Measurements from ENCODE around the gene ASCL5. TPM values are rescaled to one million over a fixed set of nuclear protein-coding genes. Genes with fewer than 3 reads are reported as not detected.
A peak's percentile ranks its signal among the peaks of the same experiment; 100 is the strongest.

Gene ASCL5
- total RNA-seq, 6 experiments from 2014 or later: not detected

- no peak for TF ChIP-seq CTCF (IDR thresholded peaks at IDR 0.05)
- no peaks in the 10 kb centered on the region for H3K9me3 Mint-ChIP-seq
- peaks cover 26% of the 10 kb centered on the region for H3K27me3 Mint-ChIP-seq (ENCODE audit: insufficient read depth)
- no peak overlapping the region for H3K27ac Mint-ChIP-seq
- peaks cover 4% of the 10 kb centered on the region; the same call in 1 of the 2 replicates for H3K36me3 Mint-ChIP-seq (ENCODE audit: low read depth)
- H3K4me3 Mint-ChIP-seq: no peak overlapping the region
- H3K4me1 Mint-ChIP-seq (ENCODE audit: low read depth): no peaks in the 10 kb centered on the region
- DNase-seq: peak; percentile 36
These were observed 921 bp upstream of the ASCL5 start for GRCh38 chr1:201127755-201128455.

DNA sequence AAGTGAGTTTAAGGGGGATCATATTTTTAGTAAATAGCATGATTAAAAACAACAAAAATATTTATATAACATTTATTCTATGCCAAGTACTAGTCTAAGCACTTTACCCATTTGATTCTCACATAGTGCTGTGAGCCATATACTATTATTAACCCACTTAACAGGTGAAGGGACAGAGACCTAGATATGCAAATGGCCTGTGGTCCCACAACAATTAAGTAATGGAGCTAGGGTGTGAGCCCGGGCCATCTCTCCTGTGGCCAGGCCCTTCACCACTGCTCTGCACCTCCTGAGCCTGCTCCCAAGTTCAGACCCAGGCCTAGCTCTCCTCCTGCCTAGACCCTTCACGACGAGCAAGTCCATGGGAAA, 537 bp downstream of the ASCL5 start:
- no peaks in the 10 kb centered on the region for H3K36me3 Mint-ChIP-seq (ENCODE audit: low read depth)
- no peak overlapping the region for H3K27ac Mint-ChIP-seq
- TF ChIP-seq CTCF (IDR thresholded peaks at IDR 0.05): no peak
- no peak overlapping the region for H3K4me3 Mint-ChIP-seq
- no peak for DNase-seq
- no peaks in the 10 kb centered on the region for H3K9me3 Mint-ChIP-seq
- H3K4me1 Mint-ChIP-seq (ENCODE audit: low read depth): no peaks in the 10 kb centered on the region
- peaks cover 36% of the 10 kb centered on the region for H3K27me3 Mint-ChIP-seq (ENCODE audit: insufficient read depth)

- TF ChIP-seq CTCF (IDR thresholded peaks at IDR 0.05): no peak
These were observed 1.2 kb downstream of the ASCL5 start for GRCh38 chr1:201125800-201126199.

GRCh38 chr1:201125019-201125418, 2.0 kb downstream of the ASCL5 start:
- H3K4me3 Mint-ChIP-seq: no peak overlapping the region
- H3K27me3 Mint-ChIP-seq (ENCODE audit: insufficient read depth): peaks cover 45% of the 10 kb centered on the region
- no peaks in the 10 kb centered on the region for H3K36me3 Mint-ChIP-seq (ENCODE audit: low read depth)
- no peak for TF ChIP-seq CTCF (IDR thresholded peaks at IDR 0.05)
- DNase-seq: no peak
- H3K27ac Mint-ChIP-seq: no peak overlapping the region
- H3K9me3 Mint-ChIP-seq: no peaks in the 10 kb centered on the region
- no peaks in the 10 kb centered on the region for H3K4me1 Mint-ChIP-seq (ENCODE audit: low read depth)

More at GRCh38 chr1:201125800-201126199, 1.2 kb downstream of the ASCL5 start:
- peaks cover 38% of the 10 kb centered on the region for H3K27me3 Mint-ChIP-seq (ENCODE audit: insufficient read depth)
- no peak overlapping the region for H3K4me3 Mint-ChIP-seq
- H3K9me3 Mint-ChIP-seq: no peaks in the 10 kb centered on the region
- DNase-seq: no peak
- no peaks in the 10 kb centered on the region for H3K4me1 Mint-ChIP-seq (ENCODE audit: low read depth)
- no peaks in the 10 kb centered on the region for H3K36me3 Mint-ChIP-seq (ENCODE audit: low read depth)
- H3K27ac Mint-ChIP-seq: no peak overlapping the region

DNA sequence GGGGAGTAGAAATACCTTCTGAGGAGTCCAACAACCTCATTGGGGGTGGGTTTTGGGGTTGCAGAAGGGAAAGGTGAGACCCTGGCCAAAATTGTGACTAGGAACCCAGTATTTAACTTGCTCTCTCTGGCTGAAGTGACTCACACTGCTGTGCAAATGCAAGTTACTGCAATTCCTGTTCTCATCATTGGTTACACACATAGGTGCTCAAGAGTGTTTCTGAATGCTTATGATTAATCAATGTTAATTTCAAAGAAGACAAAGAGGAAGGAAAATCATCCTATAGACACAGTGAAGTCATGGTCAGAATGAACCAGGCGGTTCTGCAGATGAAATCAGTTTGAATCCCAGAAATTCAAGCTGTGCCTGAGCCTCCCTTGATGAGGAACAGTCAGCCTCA, 3.1 kb downstream of the ASCL5 start:
- DNase-seq: no peak
- peaks cover 50% of the 10 kb centered on the region for H3K27me3 Mint-ChIP-seq (ENCODE audit: insufficient read depth)
- no peaks in the 10 kb centered on the region for H3K36me3 Mint-ChIP-seq (ENCODE audit: low read depth)
- H3K9me3 Mint-ChIP-seq: no peaks in the 10 kb centered on the region
- no peak overlapping the region for H3K27ac Mint-ChIP-seq
- H3K4me1 Mint-ChIP-seq (ENCODE audit: low read depth): no peaks in the 10 kb centered on the region
- H3K4me3 Mint-ChIP-seq: no peak overlapping the region
- no peak for TF ChIP-seq CTCF (IDR thresholded peaks at IDR 0.05)

Measured in HFFc6 (cell line).